NCI-H1417 treated with DMSO at 0.1 percent for 48 hours (cell line): Measurements from ENCODE around the gene SLC22A3.
"Not testable (repeated sequence)": the region's sequence is repeated elsewhere in the genome, so short reads cannot be mapped to it uniquely, and the experiment has no call there.

Source experiments
- DNase-seq: peaks from one replicate; lab custom pipeline; 2025; lab: John Stamatoyannopoulos, UW

Gene SLC22A3, protein sequence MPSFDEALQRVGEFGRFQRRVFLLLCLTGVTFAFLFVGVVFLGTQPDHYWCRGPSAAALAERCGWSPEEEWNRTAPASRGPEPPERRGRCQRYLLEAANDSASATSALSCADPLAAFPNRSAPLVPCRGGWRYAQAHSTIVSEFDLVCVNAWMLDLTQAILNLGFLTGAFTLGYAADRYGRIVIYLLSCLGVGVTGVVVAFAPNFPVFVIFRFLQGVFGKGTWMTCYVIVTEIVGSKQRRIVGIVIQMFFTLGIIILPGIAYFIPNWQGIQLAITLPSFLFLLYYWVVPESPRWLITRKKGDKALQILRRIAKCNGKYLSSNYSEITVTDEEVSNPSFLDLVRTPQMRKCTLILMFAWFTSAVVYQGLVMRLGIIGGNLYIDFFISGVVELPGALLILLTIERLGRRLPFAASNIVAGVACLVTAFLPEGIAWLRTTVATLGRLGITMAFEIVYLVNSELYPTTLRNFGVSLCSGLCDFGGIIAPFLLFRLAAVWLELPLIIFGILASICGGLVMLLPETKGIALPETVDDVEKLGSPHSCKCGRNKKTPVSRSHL

DNA sequence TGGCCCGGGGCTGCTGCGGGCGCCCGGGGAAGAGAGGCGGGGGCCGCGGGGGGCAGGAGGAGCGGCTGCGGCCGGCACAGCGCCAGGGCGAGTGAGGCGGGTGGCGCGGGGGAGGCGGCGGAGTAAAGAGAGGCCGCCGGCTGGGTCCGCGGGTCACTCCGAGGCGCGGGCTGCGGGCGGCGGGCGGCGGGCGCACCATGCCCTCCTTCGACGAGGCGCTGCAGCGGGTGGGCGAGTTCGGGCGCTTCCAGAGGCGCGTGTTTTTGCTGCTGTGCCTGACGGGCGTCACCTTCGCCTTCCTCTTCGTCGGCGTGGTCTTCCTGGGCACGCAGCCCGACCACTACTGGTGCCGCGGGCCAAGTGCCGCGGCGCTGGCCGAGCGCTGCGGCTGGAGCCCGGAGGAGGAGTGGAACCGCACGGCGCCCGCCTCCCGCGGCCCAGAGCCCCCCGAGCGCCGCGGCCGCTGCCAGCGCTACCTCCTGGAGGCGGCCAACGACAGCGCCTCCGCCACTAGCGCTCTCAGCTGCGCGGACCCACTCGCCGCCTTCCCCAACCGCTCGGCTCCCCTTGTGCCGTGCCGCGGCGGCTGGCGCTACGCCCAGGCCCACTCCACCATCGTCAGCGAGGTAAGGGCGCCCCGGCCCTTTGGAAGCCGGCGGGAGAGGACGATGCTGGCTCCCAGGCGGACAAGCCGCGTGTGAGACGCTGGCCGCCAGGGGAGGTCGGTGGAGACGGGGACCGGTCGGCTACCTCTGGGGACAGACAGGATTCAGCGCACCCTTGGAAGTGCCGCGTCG is at the start of gene SLC22A3:
Gene SLC22A3 (plus strand): TSS at position 156 of the 797 bp plus-strand sequence. CDS start 42 bp downstream, at position 198.
- DNase-seq: no peak

DNA sequence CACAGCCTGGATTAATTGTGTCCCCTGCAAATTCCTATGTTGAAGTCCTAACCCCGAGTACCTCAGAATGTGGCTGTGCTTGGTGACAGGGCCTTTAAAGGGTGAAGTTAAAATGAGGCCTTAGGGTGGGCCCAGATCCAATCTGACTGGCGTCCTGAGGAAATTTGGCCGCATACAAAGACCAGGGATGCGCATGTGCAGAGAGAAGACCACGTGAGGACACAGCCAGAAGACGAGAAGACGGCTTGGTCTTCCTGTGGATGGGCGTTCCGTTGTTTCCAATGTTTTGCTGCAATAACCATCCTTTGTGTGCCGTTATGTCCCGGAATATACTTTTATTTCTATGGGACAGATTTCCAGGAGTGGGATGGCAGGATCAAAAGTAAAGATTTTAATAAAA is 48.6 kb upstream of the SLC22A3 start:
- DNase-seq: no peak

GRCh38 chr6:160300076-160300695 is 48.0 kb upstream of the SLC22A3 start:
- DNase-seq: no peak

- DNase-seq: no peak
These were observed 46.8 kb upstream of the SLC22A3 start for GRCh38 chr6:160301339-160301738.

GRCh38 chr6:160302431-160303082 is 45.6 kb upstream of the SLC22A3 start:
- not testable (repeated sequence) for DNase-seq

- DNase-seq: no peak
These were observed 44.4 kb upstream of the SLC22A3 start for GRCh38 chr6:160303806-160304205.

- no peak for DNase-seq
These were observed 42.1 kb upstream of the SLC22A3 start for GRCh38 chr6:160305926-160306713.

GRCh38 chr6:160309718-160310117 is 38.5 kb upstream of the SLC22A3 start:
- no peak for DNase-seq

GRCh38 chr6:160312900-160313299 is 35.3 kb upstream of the SLC22A3 start:
- no peak for DNase-seq

DNA sequence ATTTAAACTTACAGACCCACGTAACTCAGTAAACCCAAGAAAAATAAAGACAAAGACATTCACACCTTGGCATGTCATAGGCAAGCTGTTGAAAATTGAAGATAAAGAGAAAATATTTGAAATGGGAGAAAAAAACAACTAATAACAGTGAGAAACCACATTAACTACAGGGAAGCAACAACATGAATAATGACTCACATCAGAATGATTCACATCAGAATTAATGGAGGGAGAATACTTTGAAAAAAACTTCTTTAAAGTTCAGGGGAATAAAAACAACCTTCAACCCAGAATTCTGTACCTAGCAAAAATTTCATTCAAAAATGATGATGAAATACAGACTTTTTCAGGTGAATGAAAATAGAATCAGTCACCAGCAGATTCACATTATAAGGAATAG is 32.9 kb upstream of the SLC22A3 start:
- DNase-seq: no peak

DNA sequence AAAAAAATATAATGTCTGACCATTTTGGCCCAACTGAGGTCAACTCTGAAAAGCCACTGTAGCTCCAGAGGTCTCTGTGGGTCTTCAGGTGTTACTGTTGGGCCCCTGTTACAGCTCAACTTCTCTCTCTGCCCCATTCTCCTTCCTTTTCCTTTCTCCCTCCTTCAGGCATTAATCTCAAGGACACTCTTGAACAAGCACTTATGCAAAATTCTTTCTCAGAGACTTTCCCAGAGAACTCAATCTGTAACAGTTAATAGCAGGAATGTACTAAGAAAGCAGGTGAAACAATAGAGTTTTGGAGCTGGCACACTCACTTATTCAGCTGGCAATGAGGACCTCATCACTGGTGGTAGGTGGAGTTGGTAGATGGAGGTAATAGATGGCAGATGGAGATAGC is 31.9 kb upstream of the SLC22A3 start:
- DNase-seq: no peak

GRCh38 chr6:160319246-160319645 is 28.9 kb upstream of the SLC22A3 start:
- no peak for DNase-seq

DNA sequence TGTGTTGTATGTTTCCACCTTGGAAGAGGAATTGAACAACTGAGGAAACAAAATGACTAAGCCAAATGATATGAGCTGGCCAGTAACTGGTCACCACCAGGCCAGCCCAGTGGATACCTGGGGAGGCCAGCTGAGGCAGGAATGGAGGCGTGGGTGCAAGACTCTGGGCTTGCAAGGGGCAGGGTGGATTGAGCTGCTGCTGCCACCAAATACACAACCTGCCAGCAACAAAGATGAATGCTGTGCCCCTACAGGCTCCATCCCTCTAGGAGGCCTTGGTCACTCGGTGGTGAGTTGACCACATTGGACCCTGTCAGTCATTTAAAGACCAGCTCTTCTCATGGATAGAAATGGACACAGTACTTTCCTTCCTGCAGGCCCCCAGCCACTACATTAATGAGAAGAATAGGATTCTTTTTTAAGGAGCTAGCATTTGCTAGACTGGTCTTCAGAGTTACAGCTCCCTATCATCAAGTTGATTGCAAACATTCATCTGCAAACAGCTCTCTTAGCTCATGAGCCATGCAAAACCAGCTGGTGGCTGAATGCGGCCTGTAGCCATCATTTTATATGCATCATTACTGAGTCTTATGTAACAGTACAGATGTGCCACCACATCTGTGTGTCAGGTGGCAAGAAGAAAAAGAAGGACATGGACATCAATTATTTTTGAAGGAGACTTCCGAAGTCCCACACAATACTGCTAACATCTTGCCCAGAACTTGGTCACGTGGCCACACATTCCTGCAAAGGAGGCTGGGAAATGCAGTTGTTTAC is 26.3 kb upstream of the SLC22A3 start:
- no peak for DNase-seq

- DNase-seq: no peak
These were observed 20.2 kb upstream of the SLC22A3 start for GRCh38 chr6:160327981-160328380.

- no peak for DNase-seq
These were observed 19.7 kb upstream of the SLC22A3 start for GRCh38 chr6:160328447-160328846.

DNA sequence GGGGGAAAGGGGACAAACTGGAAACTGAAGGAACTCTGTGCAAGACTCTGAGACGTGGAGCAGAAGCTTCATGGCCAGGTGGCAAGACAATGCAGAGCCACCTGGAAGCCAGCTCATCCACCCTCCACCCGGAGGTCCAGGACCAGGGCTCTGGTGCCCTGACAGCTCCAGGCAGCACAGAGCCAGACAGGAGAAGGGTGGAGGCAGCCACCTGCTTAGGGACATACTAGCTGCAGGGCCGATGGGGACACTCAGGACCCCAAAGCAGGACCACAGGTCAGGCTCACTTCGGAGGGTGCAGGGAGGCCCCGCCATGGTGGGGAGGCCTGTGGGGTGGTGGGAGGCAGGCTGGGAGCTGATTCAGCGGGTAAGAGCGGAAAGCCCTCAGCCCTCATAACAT is 19.0 kb upstream of the SLC22A3 start:
- no peak for DNase-seq

GRCh38 chr6:160330619-160331018 is 17.6 kb upstream of the SLC22A3 start:
- DNase-seq: no peak

GRCh38 chr6:160331204-160331603 is 17.0 kb upstream of the SLC22A3 start:
- no peak for DNase-seq

GRCh38 chr6:160331753-160332152 is 16.4 kb upstream of the SLC22A3 start:
- no peak for DNase-seq

DNA sequence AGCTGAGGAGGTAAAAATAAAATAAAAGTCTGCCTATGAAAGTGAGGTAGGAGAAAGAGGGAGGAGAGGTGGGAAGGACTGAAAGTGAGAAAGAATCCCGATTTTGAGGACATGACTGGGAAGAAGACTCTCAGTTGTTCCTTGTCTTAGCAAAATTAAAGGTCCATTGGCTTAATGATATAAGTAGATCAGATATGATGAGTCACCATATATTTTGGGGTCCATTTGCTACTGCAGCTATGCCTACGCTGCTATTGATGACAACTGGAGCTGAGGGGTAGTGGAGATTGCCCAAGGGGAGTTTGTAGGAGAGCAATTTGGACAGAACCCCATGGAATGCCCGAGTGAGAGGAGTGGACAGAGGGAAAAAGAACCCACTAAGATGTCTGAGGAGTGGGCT is 15.1 kb upstream of the SLC22A3 start:
- DNase-seq: no peak
